Upper lobe of right lung (tissue), 1 donor: ENCODE results near the gene IL6ST. TPM values are rescaled to one million over a fixed set of nuclear protein-coding genes. Genes with fewer than 3 reads are reported as not detected.

Experiments used
- ATAC-seq: fragments of 200-7000 bp; cut with Tn5 transposase; one replicate; pipeline ENCODE4 v1.9.1; 2020; ENCODE audit warnings: mild to moderate bottlenecking, moderate library complexity
- DNase-seq: peaks from one replicate; pipeline ENCODE4 v3.0.0-alpha.2; 2020
- H3K27ac ChIP-seq: fragments of 200-600 bp; one replicate; pipeline ENCODE4 v1.8.0; 2022
- H3K27me3 ChIP-seq: fragments of 200-600 bp; one replicate; pipeline ENCODE4 v1.8.0; 2022; ENCODE audit warnings: mild to moderate bottlenecking
- H3K36me3 ChIP-seq: fragments of 200-600 bp; one replicate; pipeline ENCODE4 v1.8.0; 2022
- H3K4me1 ChIP-seq: fragments of 200-600 bp; one replicate; pipeline ENCODE4 v1.8.0; 2022
- H3K4me3 ChIP-seq: fragments of 200-600 bp; one replicate; pipeline ENCODE4 v1.8.0; 2022; ENCODE audit warnings: mild to moderate bottlenecking
- H3K9me3 ChIP-seq: fragments of 200-600 bp; one replicate; pipeline ENCODE4 v1.8.0; 2022
- CTCF ChIP-seq: fragments of 200-600 bp; IDR thresholded peaks from one replicate; pipeline ENCODE4 v1.8.0; 2022; ENCODE audit warnings: antibody characterized with exemption
- intact Hi-C: fragments of 100-400 bp; cut with DNase I; formaldehyde crosslinking; loops from one replicate; pipeline ENCODE4 v1.11.0; 2022
- total RNA-seq: library from RNA; stranded (reverse); fragmentation: NEBNext Ultra II Directional; extraction: Animal tissue kit (Norgen Biotek cat#: 25700); gene quantifications from one replicate; pipeline ENCODE4 v1.2.1, GENCODE V29; 2021
- donor health status: DM: no; HTN: yes; CAD: no; lungs with severe emphysema.

The IL6ST gene
- total RNA-seq, 1 donor from 2014 or later: 435 TPM

- TF ChIP-seq CTCF: no peak
- DNase-seq (no peak), ATAC-seq (no peak)
- Histone ChIP-seq H3K36me3 (no peaks in the 10 kb centered on the region), H3K4me3 (no peak overlapping the region), H3K27ac (no peak overlapping the region), H3K9me3 (no peaks in the 10 kb centered on the region), H3K4me1 (peaks cover 11% of the 10 kb centered on the region), H3K27me3 (no peaks in the 10 kb centered on the region)
- intact Hi-C loops: no loop called here
These were observed 70.0 kb downstream of the IL6ST start for GRCh38 chr5:55924744-55925143.

GRCh38 chr5:55923865-55924500 is 70.8 kb downstream of the IL6ST start:
- Histone ChIP-seq H3K4me1 (peaks cover 11% of the 10 kb centered on the region), H3K36me3 (no peaks in the 10 kb centered on the region), H3K27ac (peak overlapping the region; percentile 31), H3K27me3 (no peaks in the 10 kb centered on the region), H3K9me3 (no peaks in the 10 kb centered on the region), H3K4me3 (peak overlapping the region; percentile 55)
- TF ChIP-seq CTCF: no peak
- intact Hi-C loops: no loop called here
- ATAC-seq: no peak
- no peak for DNase-seq

GRCh38 chr5:55923177-55923771 is 71.5 kb downstream of the IL6ST start:
- intact Hi-C loops: no loop called here
- no peak for TF ChIP-seq CTCF
- ATAC-seq: peak; percentile 45
- no peaks in the 10 kb centered on the region for H3K36me3 ChIP-seq
- peaks cover 11% of the 10 kb centered on the region for H3K4me1 ChIP-seq
- H3K27ac ChIP-seq: peak overlapping the region; percentile 31
- H3K9me3 ChIP-seq: no peaks in the 10 kb centered on the region
- H3K27me3 ChIP-seq: no peaks in the 10 kb centered on the region
- no peak for DNase-seq
- H3K4me3 ChIP-seq: peak overlapping the region; percentile 55

- intact Hi-C loops: no loop called here
- DNase-seq (no peak), ATAC-seq (no peak)
- Histone ChIP-seq H3K4me1 (peaks cover 11% of the 10 kb centered on the region), H3K9me3 (no peaks in the 10 kb centered on the region), H3K36me3 (no peaks in the 10 kb centered on the region), H3K27ac (no peak overlapping the region), H3K4me3 (no peak overlapping the region), H3K27me3 (no peaks in the 10 kb centered on the region)
- TF ChIP-seq CTCF: no peak
These were observed 73.1 kb downstream of the IL6ST start for GRCh38 chr5:55921617-55922016.

GRCh38 chr5:55920784-55921183 is 74.0 kb downstream of the IL6ST start:
- Histone ChIP-seq H3K27me3 (no peaks in the 10 kb centered on the region), H3K4me3 (no peak overlapping the region), H3K9me3 (no peaks in the 10 kb centered on the region), H3K4me1 (peaks cover 11% of the 10 kb centered on the region), H3K36me3 (no peaks in the 10 kb centered on the region), H3K27ac (no peak overlapping the region)
- TF ChIP-seq CTCF: no peak
- no peak for DNase-seq
- ATAC-seq: no peak
- intact Hi-C loops: no loop called here
